ENCODE measurements around the gene RPN2. TPM values are rescaled to one million over a fixed set of nuclear protein-coding genes. Genes with fewer than 3 reads are reported as not detected.

RPN2 gene
- total and polyA plus RNA-seq, 5 experiments from 2014 or later = 94.4 to 239 (median 235) TPM

GRCh38 chr20:37240337-37241067 is 61.4 kb downstream of the RPN2 start:
- H3K9me3 Mint-ChIP-seq = no peaks in the 10 kb centered on the region
- peaks cover 0 to 3% (median 0%) of the 10 kb centered on the region in 4 donors for H3K4me1 Mint-ChIP-seq
- peaks cover 9 to 86% (median 18%) of the 10 kb centered on the region in 3 donors for H3K36me3 Mint-ChIP-seq
- H3K4me3 Mint-ChIP-seq = no peak overlapping the region
- H3K27me3 Mint-ChIP-seq = no peaks in the 10 kb centered on the region
- DNase-seq (no peak), ATAC-seq (no peak)
- H3K27ac Mint-ChIP-seq = peak overlapping the region in 2 of 10 donors; percentile 2 to 16
- POLR2A ChIA-PET = no interaction called here

- Mint-ChIP-seq H3K36me3 (peaks cover 9 to 66% (median 14%) of the 10 kb centered on the region in 3 donors), H3K4me3 (no peak overlapping the region), H3K4me1 (peaks cover 0 to 3% (median 0%) of the 10 kb centered on the region in 4 donors), H3K27ac (peak overlapping the region in 1 of 10 donors; percentile 68), H3K27me3 (no peaks in the 10 kb centered on the region), H3K9me3 (no peaks in the 10 kb centered on the region)
- ATAC-seq (no peak), DNase-seq (no peak)
- POLR2A ChIA-PET = no interaction called here
These were observed 63.4 kb downstream of the RPN2 start for GRCh38 chr20:37242503-37242902.

- H3K4me1 Mint-ChIP-seq = peaks cover 0 to 4% (median 0%) of the 10 kb centered on the region in 4 donors
- DNase-seq = no peak
- H3K27ac Mint-ChIP-seq = peak overlapping the region in 4 of 10 donors; percentile 60 to 74 (median 64)
- H3K27me3 Mint-ChIP-seq = no peaks in the 10 kb centered on the region
- POLR2A ChIA-PET = no interaction called here
- H3K36me3 Mint-ChIP-seq = peaks cover 8 to 59% (median 14%) of the 10 kb centered on the region in 3 donors
- ATAC-seq = no peak
- H3K4me3 Mint-ChIP-seq = no peak overlapping the region
- no peaks in the 10 kb centered on the region for H3K9me3 Mint-ChIP-seq
These were observed 64.2 kb downstream of the RPN2 start for GRCh38 chr20:37243076-37243936.

DNA sequence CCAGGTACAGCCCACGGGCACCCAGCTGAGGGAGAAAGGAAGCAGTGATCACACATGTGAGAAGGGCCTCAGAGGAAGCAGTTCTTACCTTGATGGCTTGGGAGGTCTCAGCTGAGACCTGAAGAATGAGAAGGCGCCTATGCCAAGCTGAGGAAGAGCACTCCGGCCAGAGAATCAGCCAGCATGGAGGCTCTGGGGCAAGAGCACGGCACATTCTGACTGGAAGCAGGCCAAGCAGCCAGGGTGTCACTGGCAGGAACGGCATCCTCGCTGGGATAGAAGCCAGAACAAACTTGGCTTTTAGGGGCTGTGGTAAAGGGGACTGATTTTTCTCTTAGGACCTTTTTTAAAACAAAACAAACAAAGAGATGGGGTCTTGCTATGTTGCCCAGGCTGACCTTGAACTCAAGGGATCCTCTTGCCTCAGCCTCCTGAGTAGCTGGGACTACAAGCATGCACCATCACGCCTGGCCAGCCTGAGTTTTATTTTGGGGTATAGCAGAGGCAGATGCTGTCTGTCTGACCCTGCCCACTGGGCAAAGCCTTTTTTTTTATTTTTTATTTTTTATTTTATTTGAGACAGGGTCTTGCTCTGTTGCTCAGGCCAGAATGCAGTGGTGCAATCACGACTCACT is 64.9 kb downstream of the RPN2 start:
- Mint-ChIP-seq H3K27me3 (no peaks in the 10 kb centered on the region), H3K36me3 (peaks cover 4 to 52% (median 14%) of the 10 kb centered on the region in 3 donors), H3K27ac (peak overlapping the region in 2 of 10 donors; percentile 67 to 68), H3K9me3 (no peaks in the 10 kb centered on the region), H3K4me1 (peaks cover 0 to 5% (median 0%) of the 10 kb centered on the region in 4 donors), H3K4me3 (no peak overlapping the region)
- POLR2A ChIA-PET = no interaction called here
- DNase-seq (no peak), ATAC-seq (no peak)

DNA sequence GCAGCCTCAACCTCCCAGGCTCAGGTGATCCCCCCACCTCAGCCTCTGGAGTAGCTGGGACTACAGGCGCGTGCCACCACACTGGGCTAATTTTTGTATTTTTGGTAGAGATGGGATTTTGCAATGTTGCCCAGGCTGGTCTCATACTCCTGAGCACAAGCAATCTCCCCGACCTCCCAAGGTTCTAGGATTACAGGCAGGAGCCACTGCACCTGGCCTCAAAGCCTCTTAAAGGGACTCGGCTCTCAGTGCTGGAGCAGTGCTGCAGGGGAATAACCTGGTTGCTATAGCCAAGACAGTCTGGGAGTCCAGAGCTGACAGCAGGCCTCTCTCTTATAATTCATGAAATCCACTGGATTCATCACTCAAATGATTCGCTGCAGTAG is 65.4 kb downstream of the RPN2 start:
- Mint-ChIP-seq H3K4me3 (no peak overlapping the region), H3K9me3 (no peaks in the 10 kb centered on the region), H3K4me1 (peaks cover 0 to 5% (median 0%) of the 10 kb centered on the region in 4 donors), H3K27me3 (no peaks in the 10 kb centered on the region), H3K36me3 (peaks cover 4 to 46% (median 9%) of the 10 kb centered on the region in 3 donors), H3K27ac (no peak overlapping the region)
- no peak for DNase-seq
- POLR2A ChIA-PET = no interaction called here
- no peak for ATAC-seq

- H3K4me3 Mint-ChIP-seq = no peak overlapping the region
- H3K27ac Mint-ChIP-seq = peak overlapping the region in 3 of 10 donors; percentile 12 to 29 (median 27)
- H3K4me1 Mint-ChIP-seq = peaks cover 0 to 5% (median 0%) of the 10 kb centered on the region in 4 donors
- POLR2A ChIA-PET = no interaction called here
- H3K27me3 Mint-ChIP-seq = no peaks in the 10 kb centered on the region
- no peaks in the 10 kb centered on the region for H3K9me3 Mint-ChIP-seq
- ATAC-seq (no peak), DNase-seq (no peak)
- peaks cover 4 to 37% (median 8%) of the 10 kb centered on the region in 3 donors for H3K36me3 Mint-ChIP-seq
These were observed 66.4 kb downstream of the RPN2 start for GRCh38 chr20:37245216-37246150.

DNA sequence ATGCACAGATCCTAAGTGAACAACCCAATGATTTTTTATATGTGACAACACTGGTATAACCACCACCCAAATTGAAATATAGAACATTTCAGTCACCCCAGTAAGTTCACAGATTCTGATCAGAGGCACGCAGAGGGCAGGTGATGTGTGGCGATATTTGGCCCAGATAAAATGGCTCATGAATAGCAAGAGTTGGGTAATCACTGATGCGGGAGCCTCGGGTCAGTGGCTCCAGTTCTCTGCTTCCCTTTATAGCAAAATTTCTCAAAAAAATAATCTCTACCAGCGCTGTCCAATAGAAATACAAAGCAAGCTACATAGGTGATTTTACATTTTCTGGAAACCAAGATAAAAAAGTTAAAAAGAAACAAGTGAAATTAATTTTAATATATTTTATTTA is 67.6 kb downstream of the RPN2 start:
- peaks cover 0 to 5% (median 0%) of the 10 kb centered on the region in 4 donors for H3K4me1 Mint-ChIP-seq
- ATAC-seq = no peak
- H3K27ac Mint-ChIP-seq = peak overlapping the region in 2 of 10 donors; percentile 20 to 28

DNA sequence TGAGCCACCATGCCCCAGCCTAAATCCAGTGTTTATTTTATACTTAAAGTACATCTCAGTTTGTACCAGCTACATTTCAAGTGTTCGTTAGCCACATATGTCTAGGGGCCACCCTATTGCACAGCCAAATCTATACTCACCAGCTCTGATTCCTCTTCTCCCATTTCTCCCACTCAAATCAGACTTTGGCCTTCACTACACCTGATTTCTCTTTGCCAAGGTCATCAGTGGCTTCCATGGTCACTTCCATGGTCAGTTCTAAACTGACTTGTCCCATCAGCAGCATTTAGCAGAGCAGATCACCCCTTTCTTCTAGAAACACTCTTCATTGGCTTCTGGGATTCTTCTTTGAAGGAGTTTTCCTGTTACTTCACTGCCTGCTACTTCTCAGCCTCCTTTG is 68.4 kb downstream of the RPN2 start:
- Mint-ChIP-seq H3K36me3 (peaks cover 0 to 17% (median 0%) of the 10 kb centered on the region in 3 donors), H3K4me1 (peaks cover 0 to 5% (median 0%) of the 10 kb centered on the region in 4 donors), H3K4me3 (no peak overlapping the region), H3K9me3 (no peaks in the 10 kb centered on the region), H3K27me3 (no peaks in the 10 kb centered on the region), H3K27ac (no peak overlapping the region)
- no peak for DNase-seq
- no peak for ATAC-seq
- POLR2A ChIA-PET = no interaction called here

More for the DNA sequence above, 67.6 kb downstream of the RPN2 start:
- Mint-ChIP-seq H3K36me3 (peaks cover 0 to 25% (median 0%) of the 10 kb centered on the region in 3 donors), H3K4me3 (no peak overlapping the region), H3K27me3 (no peaks in the 10 kb centered on the region), H3K9me3 (no peaks in the 10 kb centered on the region)
- POLR2A ChIA-PET = interaction anchor here (0.7 kb wide), 1 partner anchor 974 kb away, joined by 4 read pairs; no protein-coding TSS in a partner anchor
- no peak for DNase-seq

GRCh38 chr20:37249304-37249703 is 70.2 kb downstream of the RPN2 start:
- POLR2A ChIA-PET = interaction anchor here (0.6 kb wide), 1 partner anchor 13 kb away, joined by 6 read pairs; no protein-coding TSS in a partner anchor
- ATAC-seq (no peak), DNase-seq (no peak)
- H3K9me3 Mint-ChIP-seq = peaks cover 0 to 2% (median 0%) of the 10 kb centered on the region in 9 donors
- peak overlapping the region in 1 of 10 donors; percentile 65 for H3K27ac Mint-ChIP-seq
- H3K4me3 Mint-ChIP-seq = no peak overlapping the region
- H3K4me1 Mint-ChIP-seq = peaks cover 0 to 2% (median 0%) of the 10 kb centered on the region in 4 donors
- H3K36me3 Mint-ChIP-seq = no peaks in the 10 kb centered on the region
- peaks cover 0 to 2% (median 0%) of the 10 kb centered on the region in 5 donors for H3K27me3 Mint-ChIP-seq

DNA sequence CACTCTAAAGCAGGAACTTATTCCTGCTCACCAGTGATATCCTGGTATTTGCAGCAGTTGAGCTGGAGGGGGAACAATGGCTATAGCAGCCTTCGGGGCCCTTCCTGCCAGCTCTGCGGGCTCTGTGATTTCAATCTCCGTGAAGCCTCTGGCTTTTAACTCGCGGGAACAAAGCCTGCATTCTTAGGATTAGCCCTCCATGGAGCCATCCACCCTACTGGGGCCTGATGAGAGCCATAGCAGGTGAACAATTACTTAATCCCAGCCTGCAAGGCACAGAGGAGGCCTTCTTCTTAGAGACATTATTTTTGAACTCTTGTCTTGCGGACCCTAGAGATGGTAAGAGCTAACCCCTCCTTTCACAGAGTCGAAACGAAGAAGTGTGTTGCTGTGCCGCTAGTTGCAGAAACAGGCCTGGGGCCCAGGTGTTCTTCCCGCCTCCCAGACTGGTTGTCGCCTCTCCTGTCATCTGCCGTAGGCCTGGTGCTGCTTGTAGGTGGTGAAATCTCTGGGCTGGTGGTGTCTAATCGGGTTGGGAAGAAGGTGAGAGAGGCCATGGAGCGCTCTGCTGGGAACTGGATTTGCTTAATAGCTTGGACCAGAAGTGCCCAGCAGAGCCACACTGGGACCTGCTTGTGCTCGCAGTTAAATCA is 72.8 kb downstream of the RPN2 start:
- POLR2A ChIA-PET = no interaction called here
- H3K27ac Mint-ChIP-seq = peak overlapping the region in 1 of 10 donors; percentile 34
- H3K36me3 Mint-ChIP-seq = no peaks in the 10 kb centered on the region

GRCh38 chr20:37253087-37253486 is 74.0 kb downstream of the RPN2 start:
- DNase-seq = no peak
- H3K36me3 Mint-ChIP-seq = no peaks in the 10 kb centered on the region
- H3K4me3 Mint-ChIP-seq = no peak overlapping the region
- peaks cover 0 to 5% (median 0%) of the 10 kb centered on the region in 5 donors for H3K27me3 Mint-ChIP-seq
- H3K4me1 Mint-ChIP-seq = peaks cover 0 to 2% (median 0%) of the 10 kb centered on the region in 4 donors
- ATAC-seq = no peak
- H3K27ac Mint-ChIP-seq = no peak overlapping the region
- POLR2A ChIA-PET = interaction anchor here (0.6 kb wide), 1 partner anchor 1698 kb away, joined by 4 read pairs; no protein-coding TSS in a partner anchor
- peaks cover 0 to 6% (median 0%) of the 10 kb centered on the region in 9 donors for H3K9me3 Mint-ChIP-seq

More for the DNA sequence above, 72.8 kb downstream of the RPN2 start:
- Mint-ChIP-seq H3K4me3 (no peak overlapping the region), H3K9me3 (peaks cover 0 to 6% (median 0%) of the 10 kb centered on the region in 9 donors), H3K4me1 (peaks cover 0 to 2% (median 0%) of the 10 kb centered on the region in 4 donors), H3K27me3 (peaks cover 0 to 5% (median 0%) of the 10 kb centered on the region in 5 donors)
- no peak for ATAC-seq
- no peak for DNase-seq

All from naive thymus-derived CD8-positive, alpha-beta T cell (primary cell).